Lung microvascular endothelial cell (primary cell): ENCODE data around the gene FAM241A. TPM values are rescaled to one million over a fixed set of nuclear protein-coding genes. Genes with fewer than 3 reads are reported as not detected.
A peak's percentile ranks its signal among the peaks of the same experiment; 100 is the strongest.

Source experiments
- DNase-seq, 2 donors: peaks; one replicate each; pipeline versions ENCODE4 v3.0.0 to v3.0.0-alpha.2; 2010; ENCODE audit warnings: low read depth in 2 of 2
- total RNA-seq: library from RNA; depleted of rRNA; stranded (reverse); fragments of >200 nt; gene quantifications from 2 replicates; pipeline ENCODE4 v1.2.1, GENCODE V29; 2014

Gene FAM241A
- total RNA-seq, 1 donor from 2014 or later: 8.1 TPM

DNA sequence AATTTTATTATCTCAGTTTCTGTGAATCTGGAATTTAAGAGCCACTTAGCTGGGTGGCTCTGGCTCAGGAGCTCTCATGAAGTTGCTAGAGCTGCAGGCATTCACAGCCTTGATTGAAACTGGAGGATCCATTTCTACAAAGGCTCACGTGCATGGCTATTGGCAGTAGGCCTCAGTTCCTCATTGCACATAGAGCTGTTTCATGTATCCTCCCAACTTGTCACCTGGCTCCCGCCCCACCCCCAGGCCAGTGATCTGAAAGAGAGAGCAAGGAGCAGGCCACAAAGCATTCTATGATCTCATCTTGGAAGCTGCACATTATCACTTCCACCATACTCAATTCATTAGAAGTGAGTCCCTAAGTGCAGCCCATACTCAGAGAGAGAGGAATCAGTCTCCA lies 67.8 kb downstream of the FAM241A start:
- no peak for DNase-seq

- peak; percentile 50 to 74 for DNase-seq
These were observed 68.6 kb downstream of the FAM241A start for GRCh38 chr4:112213856-112214255.

- peak; percentile 42 to 70 for DNase-seq
These were observed 69.4 kb downstream of the FAM241A start for GRCh38 chr4:112214390-112215264.

DNA sequence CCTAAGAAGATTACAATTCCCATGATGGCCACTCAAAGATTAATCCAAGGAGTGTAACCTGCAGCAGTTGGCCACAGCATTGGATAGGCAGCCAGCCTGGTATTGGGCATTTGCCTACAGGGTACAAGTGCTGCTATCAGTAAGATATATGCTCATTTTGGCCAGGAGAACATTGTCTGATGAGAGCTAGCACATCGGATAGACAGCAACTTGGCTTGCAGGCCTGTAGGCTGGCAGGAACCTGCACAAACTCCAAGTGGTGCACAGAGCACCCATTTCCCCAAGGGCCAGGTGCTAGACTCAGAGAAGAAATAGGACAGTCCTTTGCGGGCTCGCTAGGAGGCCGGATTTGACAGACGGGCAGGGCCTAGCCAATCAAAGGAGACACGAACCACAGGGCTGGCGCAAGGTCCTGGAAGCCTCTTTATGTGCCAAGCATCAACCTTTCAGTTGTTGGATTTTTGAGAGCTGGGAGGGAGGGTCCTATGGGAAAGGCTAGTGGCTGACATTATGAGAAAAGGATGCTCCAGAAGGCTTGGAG lies 74.6 kb downstream of the FAM241A start:
- DNase-seq: no peak

- no peak for DNase-seq
These were observed 77.1 kb downstream of the FAM241A start for GRCh38 chr4:112222219-112222955.

DNA sequence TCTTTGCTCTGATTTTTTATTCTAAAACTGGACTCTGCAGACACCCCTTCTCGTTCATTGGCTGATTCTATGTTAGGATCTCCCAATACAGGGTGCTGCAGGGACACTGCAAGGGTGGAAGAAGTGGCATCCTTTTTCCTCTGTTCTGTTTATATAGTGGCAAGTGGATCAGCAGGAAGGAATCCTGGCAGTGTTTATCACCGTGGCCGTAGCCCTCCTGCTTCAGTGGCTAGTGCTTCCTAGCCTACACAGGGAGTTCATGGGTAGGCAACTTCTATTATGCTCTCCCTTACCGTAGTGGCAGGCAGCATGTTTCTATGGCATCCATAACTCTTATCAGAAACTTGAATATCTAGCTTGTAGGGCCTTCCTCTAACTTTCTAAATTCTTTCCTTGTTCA lies 79.9 kb downstream of the FAM241A start:
- no peak for DNase-seq

GRCh38 chr4:112230879-112231778 lies 85.9 kb downstream of the FAM241A start:
- peak; percentile 98 for DNase-seq

DNA sequence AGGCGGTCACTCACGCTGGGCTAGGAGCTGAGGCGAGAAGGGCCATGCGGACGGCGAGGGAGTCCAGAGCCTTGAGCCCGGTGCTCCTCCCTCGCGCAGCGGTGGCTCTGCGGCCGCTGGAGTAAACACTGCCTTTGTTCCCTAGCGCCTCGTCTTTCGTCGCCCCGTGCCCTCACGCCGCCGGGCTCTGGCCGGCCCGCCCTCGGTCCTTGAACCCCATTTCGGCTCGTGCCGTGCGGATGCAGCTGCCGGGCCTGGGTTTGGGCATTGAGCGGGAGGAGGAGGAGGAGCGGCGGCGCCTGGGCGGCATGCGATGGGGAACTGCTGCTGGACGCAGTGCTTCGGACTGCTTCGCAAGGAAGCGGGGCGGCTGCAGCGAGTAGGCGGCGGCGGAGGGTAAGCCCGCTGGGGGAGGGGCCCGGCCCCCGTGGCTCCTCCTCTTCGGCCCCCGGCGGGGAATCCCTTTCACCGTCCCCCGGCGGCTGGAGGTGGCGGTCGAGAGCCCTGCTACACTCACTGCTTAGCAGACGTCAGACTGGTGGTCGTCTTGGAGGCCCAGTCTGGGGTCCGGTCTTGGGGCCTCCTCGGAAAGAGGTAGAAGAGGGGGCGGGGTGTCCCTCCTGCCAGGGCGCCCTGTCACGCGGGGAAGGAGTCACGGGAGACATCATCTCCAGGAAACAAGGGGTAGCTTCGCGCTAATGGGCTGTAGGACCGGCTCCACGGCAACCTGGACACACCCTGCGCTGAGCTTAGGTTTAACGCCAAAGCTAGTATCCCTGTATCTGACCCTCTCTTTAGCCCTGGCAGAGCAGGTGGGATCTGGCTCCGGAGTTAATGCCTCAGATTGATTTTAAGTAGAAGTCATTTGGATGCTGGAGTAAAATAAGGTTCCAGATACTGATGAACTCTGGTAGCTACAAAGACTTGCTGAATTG lies 86.8 kb downstream of the FAM241A start, which contains the start of gene AP1AR:
TSS of gene AP1AR (plus strand) at position 9 of the 935 bp plus-strand sequence. CDS start at position 314, 305 bp downstream.
- peak; percentile 85 for DNase-seq

DNA sequence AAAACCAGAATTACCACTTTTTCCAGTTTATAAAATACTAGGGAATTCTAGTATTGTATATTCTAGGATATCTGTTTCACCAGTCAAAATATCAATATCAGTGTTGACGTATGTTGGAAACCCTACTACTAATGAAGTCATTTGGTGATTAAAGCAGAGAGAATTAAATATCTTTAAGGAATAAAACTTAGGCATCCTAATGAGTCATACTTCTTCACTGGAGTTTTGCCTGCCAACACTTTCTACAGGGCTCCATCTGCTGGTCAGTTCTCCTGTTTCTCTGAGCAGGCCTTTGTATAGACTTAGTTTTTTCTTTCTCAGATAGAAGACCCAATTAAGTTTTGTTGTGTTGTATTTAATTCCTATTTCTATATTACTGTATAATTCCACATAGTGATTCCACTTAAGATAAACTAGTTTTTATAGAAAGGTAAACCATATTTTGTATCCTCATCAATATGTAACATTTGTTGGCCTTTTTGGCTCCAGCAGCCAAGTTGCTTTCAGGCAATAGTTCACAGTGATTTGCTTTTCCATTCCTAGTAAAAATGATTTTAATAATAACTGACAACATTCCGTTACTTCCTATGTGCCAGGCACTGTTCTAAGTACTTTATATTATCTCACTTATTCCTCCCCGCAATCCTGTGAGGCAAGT lies 89.8 kb downstream of the FAM241A start:
- peak; percentile 82 to 88 for DNase-seq

DNA sequence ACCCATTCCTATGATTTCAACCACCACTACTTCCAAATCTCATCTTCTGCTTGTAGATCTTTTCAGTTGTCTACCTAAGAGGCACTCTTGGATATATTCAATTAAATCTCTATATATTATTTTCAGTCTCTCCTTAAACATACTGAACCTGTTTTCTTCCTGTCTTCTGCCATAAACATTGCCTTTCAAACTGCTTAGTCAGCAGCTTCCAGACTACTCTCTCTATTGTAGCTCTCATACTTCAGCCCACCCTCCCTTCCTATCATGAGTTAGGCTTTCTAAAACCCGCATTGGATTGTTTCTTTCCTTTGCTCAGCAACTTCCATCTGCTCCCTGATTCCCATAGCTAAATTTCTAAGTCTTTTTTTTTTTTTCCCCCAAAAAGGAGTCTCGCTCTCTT lies 90.8 kb downstream of the FAM241A start:
- no peak for DNase-seq

- DNase-seq: no peak
These were observed 93.6 kb downstream of the FAM241A start for GRCh38 chr4:112238833-112239232.

Other genes with a start within 250 kb of the FAM241A start
- 22.9 and 37.7 TPM in 2 replicates for gene AP1AR, start 86.3 kb downstream of the FAM241A start, total RNA-seq
- gene TIFA, start 140.4 kb downstream of the FAM241A start, total RNA-seq: 10.2 and 16.1 TPM in 2 replicates
- 1.1 and 1.2 TPM in 2 replicates for gene ALPK1, start 151.9 kb downstream of the FAM241A start, total RNA-seq